ENCODE results near the gene SPAG9. TPM values are rescaled to one million over a fixed set of nuclear protein-coding genes. Genes with fewer than 3 reads are reported as not detected.
"Not testable (repeated sequence)": the region's sequence is repeated elsewhere in the genome, so short reads cannot be mapped to it uniquely, and the experiment has no call there.

Gene SPAG9
- total and polyA plus RNA-seq, 4 donors, result 179 to 268 (median 220) TPM

- peak in 2 of 6 donors; percentile 65 to 75 for DNase-seq (ENCODE audit: low read depth in 4 of 6, low spot score in 6 of 6)
- WGBS (ENCODE audit: insufficient coverage), result under 1% methylated on average over 39 of the region's 49 CpGs
- no peaks in the 10 kb centered on the region for H3K27me3 ChIP-seq (ENCODE audit: control insufficient read depth, insufficient read depth, low read length)
- peak overlapping the region; percentile 89 for H3K4me3 ChIP-seq (ENCODE audit: low read depth, low read length)
- H3K4me1 ChIP-seq (ENCODE audit: control insufficient read depth, insufficient read depth, low read length), result peaks cover 21% of the 10 kb centered on the region
- peak overlapping the region; percentile 98 for H3K27ac ChIP-seq (ENCODE audit: low read depth, low read length)
- H3K9me3 ChIP-seq (ENCODE audit: control insufficient read depth, insufficient read depth, low read length), result no peaks in the 10 kb centered on the region
- no peaks in the 10 kb centered on the region for H3K36me3 ChIP-seq (ENCODE audit: control insufficient read depth, insufficient read depth, low read length)
These were observed 982 bp downstream of the SPAG9 start for GRCh38 chr17:51119415-51120356.

GRCh38 chr17:51118330-51119195, 2.1 kb downstream of the SPAG9 start:
- H3K4me1 ChIP-seq (ENCODE audit: control insufficient read depth, insufficient read depth, low read length), result peaks cover 21% of the 10 kb centered on the region
- WGBS (ENCODE audit: insufficient coverage), result 54% methylated on average over 6 of the region's 14 CpGs
- peak in 1 of 6 donors; percentile 66 for DNase-seq (ENCODE audit: low read depth in 4 of 6, low spot score in 6 of 6)
- no peak overlapping the region for H3K27ac ChIP-seq (ENCODE audit: low read depth, low read length)
- no peaks in the 10 kb centered on the region for H3K9me3 ChIP-seq (ENCODE audit: control insufficient read depth, insufficient read depth, low read length)
- peak overlapping the region; percentile 89 for H3K4me3 ChIP-seq (ENCODE audit: low read depth, low read length)
- H3K36me3 ChIP-seq (ENCODE audit: control insufficient read depth, insufficient read depth, low read length), result no peaks in the 10 kb centered on the region
- H3K27me3 ChIP-seq (ENCODE audit: control insufficient read depth, insufficient read depth, low read length), result no peaks in the 10 kb centered on the region

- H3K27ac ChIP-seq (ENCODE audit: low read depth, low read length), result no peak overlapping the region
- WGBS (ENCODE audit: insufficient coverage), result no CpG with 5 or more reads among the region's 4 CpGs
- no peak overlapping the region for H3K4me3 ChIP-seq (ENCODE audit: low read depth, low read length)
- no peak for DNase-seq (ENCODE audit: low read depth in 4 of 6, low spot score in 6 of 6)
- no peaks in the 10 kb centered on the region for H3K36me3 ChIP-seq (ENCODE audit: control insufficient read depth, insufficient read depth, low read length)
- H3K4me1 ChIP-seq (ENCODE audit: control insufficient read depth, insufficient read depth, low read length), result peaks cover 16% of the 10 kb centered on the region
- no peaks in the 10 kb centered on the region for H3K9me3 ChIP-seq (ENCODE audit: control insufficient read depth, insufficient read depth, low read length)
- no peaks in the 10 kb centered on the region for H3K27me3 ChIP-seq (ENCODE audit: control insufficient read depth, insufficient read depth, low read length)
These were observed 5.5 kb downstream of the SPAG9 start for GRCh38 chr17:51115179-51115578.

- H3K27me3 ChIP-seq (ENCODE audit: control insufficient read depth, insufficient read depth, low read length); H3K4me1 ChIP-seq (ENCODE audit: control insufficient read depth, insufficient read depth, low read length); H3K9me3 ChIP-seq (ENCODE audit: control insufficient read depth, insufficient read depth, low read length); H3K4me3 ChIP-seq (ENCODE audit: low read depth, low read length); H3K36me3 ChIP-seq (ENCODE audit: control insufficient read depth, insufficient read depth, low read length); H3K27ac ChIP-seq (ENCODE audit: low read depth, low read length); DNase-seq (ENCODE audit: low read depth in 4 of 6, low spot score in 6 of 6): not testable (repeated sequence)
- 87% methylated on average over 10 of the region's 16 CpGs for WGBS (ENCODE audit: insufficient coverage)
These were observed 8.1 kb downstream of the SPAG9 start for GRCh38 chr17:51112303-51113222.

GRCh38 chr17:51107778-51108177, 12.9 kb downstream of the SPAG9 start:
- WGBS (ENCODE audit: insufficient coverage), result no CpG with 5 or more reads among the region's 1 CpG
- Histone ChIP-seq H3K27ac (ENCODE audit: low read depth, low read length) (no peak overlapping the region), H3K4me3 (ENCODE audit: low read depth, low read length) (no peak overlapping the region), H3K4me1 (ENCODE audit: control insufficient read depth, insufficient read depth, low read length) (no peaks in the 10 kb centered on the region), H3K27me3 (ENCODE audit: control insufficient read depth, insufficient read depth, low read length) (no peaks in the 10 kb centered on the region), H3K9me3 (ENCODE audit: control insufficient read depth, insufficient read depth, low read length) (no peaks in the 10 kb centered on the region), H3K36me3 (ENCODE audit: control insufficient read depth, insufficient read depth, low read length) (no peaks in the 10 kb centered on the region)
- no peak for DNase-seq (ENCODE audit: low read depth in 4 of 6, low spot score in 6 of 6)

GRCh38 chr17:51103451-51103850, 17.2 kb downstream of the SPAG9 start:
- H3K27ac ChIP-seq (ENCODE audit: low read depth, low read length), result no peak overlapping the region
- WGBS (ENCODE audit: insufficient coverage), result 83% methylated on average over 1 of the region's 2 CpGs

GRCh38 chr17:51103050-51103449, 17.6 kb downstream of the SPAG9 start:
- Histone ChIP-seq H3K27ac (ENCODE audit: low read depth, low read length) (no peak overlapping the region), H3K36me3 (ENCODE audit: control insufficient read depth, insufficient read depth, low read length) (no peaks in the 10 kb centered on the region), H3K4me3 (ENCODE audit: low read depth, low read length) (no peak overlapping the region), H3K9me3 (ENCODE audit: control insufficient read depth, insufficient read depth, low read length) (no peaks in the 10 kb centered on the region), H3K4me1 (ENCODE audit: control insufficient read depth, insufficient read depth, low read length) (no peaks in the 10 kb centered on the region), H3K27me3 (ENCODE audit: control insufficient read depth, insufficient read depth, low read length) (no peaks in the 10 kb centered on the region)
- no peak for DNase-seq (ENCODE audit: low read depth in 4 of 6, low spot score in 6 of 6)
- WGBS (ENCODE audit: insufficient coverage), result 87% methylated on average over 2 of the region's 3 CpGs

More at GRCh38 chr17:51103451-51103850, 17.2 kb downstream of the SPAG9 start:
- Histone ChIP-seq H3K36me3 (ENCODE audit: control insufficient read depth, insufficient read depth, low read length) (no peaks in the 10 kb centered on the region), H3K4me1 (ENCODE audit: control insufficient read depth, insufficient read depth, low read length) (no peaks in the 10 kb centered on the region), H3K9me3 (ENCODE audit: control insufficient read depth, insufficient read depth, low read length) (no peaks in the 10 kb centered on the region), H3K27me3 (ENCODE audit: control insufficient read depth, insufficient read depth, low read length) (no peaks in the 10 kb centered on the region), H3K4me3 (ENCODE audit: low read depth, low read length) (no peak overlapping the region)
- DNase-seq (ENCODE audit: low read depth in 4 of 6, low spot score in 6 of 6), result no peak

- H3K36me3 ChIP-seq (ENCODE audit: control insufficient read depth, insufficient read depth, low read length), result no peaks in the 10 kb centered on the region
- H3K27me3 ChIP-seq (ENCODE audit: control insufficient read depth, insufficient read depth, low read length), result no peaks in the 10 kb centered on the region
- no peak overlapping the region for H3K27ac ChIP-seq (ENCODE audit: low read depth, low read length)
- no peak overlapping the region for H3K4me3 ChIP-seq (ENCODE audit: low read depth, low read length)
- H3K9me3 ChIP-seq (ENCODE audit: control insufficient read depth, insufficient read depth, low read length), result no peaks in the 10 kb centered on the region
- DNase-seq (ENCODE audit: low read depth in 4 of 6, low spot score in 6 of 6), result no peak
- H3K4me1 ChIP-seq (ENCODE audit: control insufficient read depth, insufficient read depth, low read length), result no peaks in the 10 kb centered on the region
- 100% methylated on average over 2 of the region's 4 CpGs for WGBS (ENCODE audit: insufficient coverage)
These were observed 22.8 kb downstream of the SPAG9 start for GRCh38 chr17:51097708-51098446.

Data from spinal cord (tissue), 10 donors.